Activated B cell treated with CpG ODN at 0.5 μM for 24 hours (primary cell): ENCODE data around the gene DLEC1. TPM values are rescaled to one million over a fixed set of nuclear protein-coding genes. Genes with fewer than 3 reads are reported as not detected.

Experiments used
- ATAC-seq: fragments of 200-7000 bp; cut with Tn5 transposase; one replicate; pipeline ENCODE4 v1.10.0; 2021; ENCODE audit warnings: low read depth, mild to moderate bottlenecking, moderate library complexity
- CTCF ChIA-PET: fragments of 350-600 bp; sonication (Branson Sonifier 250); formaldehyde crosslinking; loops from one replicate; lab custom pipeline; 2021; ENCODE audit warnings: antibody characterized with exemption; lab: Charles Lee
- POLR2A ChIA-PET: fragments of 350-600 bp; sonication (Branson Sonifier 250); formaldehyde crosslinking; loops from one replicate; lab custom pipeline; 2021; ENCODE audit warnings: antibody characterized with exemption; lab: Charles Lee
- DNase-seq: peaks from one replicate; pipeline ENCODE4 v3.0.0; 2022
- H3K27ac Mint-ChIP-seq: one replicate; pipeline ENCODE4 v1.8.0; 2020; ENCODE audit warnings: mixed read lengths
- H3K27me3 Mint-ChIP-seq: one replicate; pipeline ENCODE4 v1.8.0; 2021; ENCODE audit warnings: mixed read lengths
- H3K36me3 Mint-ChIP-seq: one replicate; pipeline ENCODE4 v1.8.0; 2021; ENCODE audit warnings: low read depth, mixed read lengths
- H3K4me1 Mint-ChIP-seq: one replicate; pipeline ENCODE4 v1.8.0; 2021; ENCODE audit warnings: mixed read lengths
- H3K4me3 Mint-ChIP-seq: one replicate; pipeline ENCODE4 v1.8.0; 2020; ENCODE audit warnings: mild to moderate bottlenecking, mixed read lengths
- H3K9me3 Mint-ChIP-seq: one replicate; pipeline ENCODE4 v1.8.0; 2020; ENCODE audit warnings: mixed read lengths
- CTCF ChIP-seq: fragments of 200-600 bp; IDR thresholded peaks from one replicate; pipeline ENCODE4 v1.8.0; 2022; ENCODE audit warnings: antibody characterized with exemption, mild to moderate bottlenecking
- intact Hi-C: fragments of 100-400 bp; cut with micrococcal nuclease; formaldehyde crosslinking; loops from one replicate; pipeline ENCODE4 v1.15.1; 2024
- total RNA-seq: library from RNA; stranded (reverse); gene quantifications from 2 replicates; pipeline ENCODE4 v1.2.3, GENCODE V29; 2022

Gene DLEC1
- total RNA-seq, 1 donor from 2014 or later, result 0.11 TPM

- POLR2A ChIA-PET, result interaction anchor here (1.0 to 1.1 kb wide), 3 partner anchors 44 to 501 kb away, joined by 4 to 5 read pairs (median 4); partner anchors contain the start of genes DLEC1, EXOG and MYD88
These were observed 44.4 kb upstream of the DLEC1 start for GRCh38 chr3:37994639-37994972.

GRCh38 chr3:37995652-37996641 lies 43.1 kb upstream of the DLEC1 start:
- H3K27me3 Mint-ChIP-seq, result no peaks in the 10 kb centered on the region
- no peaks in the 10 kb centered on the region for H3K9me3 Mint-ChIP-seq
- ChIA-PET POLR2A (interaction anchor here (0.6 to 2.3 kb wide), 3 partner anchors 43 to 183 kb away, joined by 4 to 8 read pairs (median 5); partner anchors contain the start of genes ACAA1 and DLEC1), CTCF (interaction anchor here (0.7 to 1.9 kb wide), 7 partner anchors 14 to 141 kb away, joined by 3 to 8 read pairs (median 3); partner anchors contain the start of genes ACAA1 and DLEC1)
- DNase-seq, result no peak
- TF ChIP-seq CTCF, result no peak
- intact Hi-C loops, result no loop called here
- peaks cover 22% of the 10 kb centered on the region for H3K36me3 Mint-ChIP-seq
- peak overlapping the region; percentile 13 for H3K4me3 Mint-ChIP-seq
- peaks cover 53% of the 10 kb centered on the region for H3K4me1 Mint-ChIP-seq
- peak overlapping the region; percentile 30 for H3K27ac Mint-ChIP-seq
- no peak for ATAC-seq

More at GRCh38 chr3:37994639-37994972, 44.4 kb upstream of the DLEC1 start:
- H3K36me3 Mint-ChIP-seq, result peaks cover 22% of the 10 kb centered on the region
- no peaks in the 10 kb centered on the region for H3K27me3 Mint-ChIP-seq
- H3K9me3 Mint-ChIP-seq, result no peaks in the 10 kb centered on the region
- peak overlapping the region; percentile 99 for H3K4me3 Mint-ChIP-seq
- intact Hi-C loops, result loop anchor here (1.0 kb wide), 1 partner anchor 45 kb away; the partner anchor contains the start of gene DLEC1
- no peak for TF ChIP-seq CTCF
- H3K4me1 Mint-ChIP-seq, result peaks cover 53% of the 10 kb centered on the region
- no peak for ATAC-seq
- CTCF ChIA-PET, result interaction anchor here (0.9 kb wide), 1 partner anchor 45 kb away, joined by 3 read pairs; no protein-coding TSS in a partner anchor
- peak overlapping the region; percentile 95 for H3K27ac Mint-ChIP-seq
- DNase-seq, result no peak

GRCh38 chr3:37996785-37997301 lies 42.2 kb upstream of the DLEC1 start:
- TF ChIP-seq CTCF, result no peak
- H3K9me3 Mint-ChIP-seq, result no peaks in the 10 kb centered on the region
- peaks cover 25% of the 10 kb centered on the region for H3K36me3 Mint-ChIP-seq
- intact Hi-C loops, result no loop called here
- H3K4me3 Mint-ChIP-seq, result peak overlapping the region; percentile 39
- ChIA-PET POLR2A (interaction anchor here (0.6 to 2.3 kb wide), 3 partner anchors 42 to 182 kb away, joined by 4 to 8 read pairs (median 5); partner anchors contain the start of genes ACAA1 and DLEC1), CTCF (interaction anchor here (0.7 to 1.9 kb wide), 8 partner anchors 15 to 142 kb away, joined by 3 to 8 read pairs (median 3); partner anchors contain the start of genes ACAA1 and DLEC1)
- peak; percentile 65 for ATAC-seq
- peaks cover 53% of the 10 kb centered on the region for H3K4me1 Mint-ChIP-seq
- H3K27ac Mint-ChIP-seq, result peak overlapping the region; percentile 63
- H3K27me3 Mint-ChIP-seq, result no peaks in the 10 kb centered on the region
- peak; percentile 65 for DNase-seq

- ATAC-seq, result no peak
- Mint-ChIP-seq H3K27ac (no peak overlapping the region), H3K4me3 (no peak overlapping the region), H3K27me3 (no peaks in the 10 kb centered on the region), H3K9me3 (no peaks in the 10 kb centered on the region), H3K36me3 (peaks cover 30% of the 10 kb centered on the region), H3K4me1 (peaks cover 53% of the 10 kb centered on the region)
- ChIA-PET CTCF (interaction anchor here (1.0 to 1.9 kb wide), 7 partner anchors 14 to 142 kb away, joined by 3 to 8 read pairs (median 3); partner anchors contain the start of gene DLEC1), POLR2A (interaction anchor here (0.6 to 2.3 kb wide), 3 partner anchors 42 to 499 kb away, joined by 3 to 8 read pairs (median 5); partner anchors contain the start of genes ACAA1 and DLEC1)
- no peak for TF ChIP-seq CTCF
- intact Hi-C loops, result no loop called here
- peak; percentile 14 for DNase-seq
These were observed 41.7 kb upstream of the DLEC1 start for GRCh38 chr3:37997342-37997741.
